ENCODE measurements around the gene BCL2.

DNA sequence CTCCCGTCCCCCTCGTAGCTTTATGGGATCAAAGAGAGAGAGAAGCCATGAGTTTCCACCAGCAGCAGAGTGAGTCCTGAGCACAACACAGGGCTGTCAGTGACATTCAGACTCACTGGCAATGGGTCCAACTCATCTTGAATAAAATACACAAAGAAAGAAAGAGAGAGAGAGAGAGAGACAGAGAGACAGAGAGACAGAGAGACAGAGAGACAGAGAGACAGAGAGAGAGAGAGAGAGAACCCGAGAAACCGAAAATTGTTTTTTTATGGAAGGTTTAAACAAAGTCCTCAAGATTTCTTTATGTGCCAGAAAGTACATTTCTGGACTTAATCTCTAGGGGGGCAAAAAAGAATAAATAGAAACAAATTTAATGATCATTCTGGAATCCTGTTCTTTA lies 11.5 kb upstream of the BCL2 start:
- TF ChIP-seq, protein P1, sequence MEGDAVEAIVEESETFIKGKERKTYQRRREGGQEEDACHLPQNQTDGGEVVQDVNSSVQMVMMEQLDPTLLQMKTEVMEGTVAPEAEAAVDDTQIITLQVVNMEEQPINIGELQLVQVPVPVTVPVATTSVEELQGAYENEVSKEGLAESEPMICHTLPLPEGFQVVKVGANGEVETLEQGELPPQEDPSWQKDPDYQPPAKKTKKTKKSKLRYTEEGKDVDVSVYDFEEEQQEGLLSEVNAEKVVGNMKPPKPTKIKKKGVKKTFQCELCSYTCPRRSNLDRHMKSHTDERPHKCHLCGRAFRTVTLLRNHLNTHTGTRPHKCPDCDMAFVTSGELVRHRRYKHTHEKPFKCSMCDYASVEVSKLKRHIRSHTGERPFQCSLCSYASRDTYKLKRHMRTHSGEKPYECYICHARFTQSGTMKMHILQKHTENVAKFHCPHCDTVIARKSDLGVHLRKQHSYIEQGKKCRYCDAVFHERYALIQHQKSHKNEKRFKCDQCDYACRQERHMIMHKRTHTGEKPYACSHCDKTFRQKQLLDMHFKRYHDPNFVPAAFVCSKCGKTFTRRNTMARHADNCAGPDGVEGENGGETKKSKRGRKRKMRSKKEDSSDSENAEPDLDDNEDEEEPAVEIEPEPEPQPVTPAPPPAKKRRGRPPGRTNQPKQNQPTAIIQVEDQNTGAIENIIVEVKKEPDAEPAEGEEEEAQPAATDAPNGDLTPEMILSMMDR (IDR thresholded peaks at IDR 0.05) = no peak
- TF ChIP-seq EP300 (IDR thresholded peaks at IDR 0.05) = no peak

All from ovary (tissue), 3 donors.